IgD-negative memory B cell (primary cell): Measurements from ENCODE around the gene CADM1. TPM values are rescaled to one million over a fixed set of nuclear protein-coding genes. Genes with fewer than 3 reads are reported as not detected.

Source experiments
- H3K27ac Mint-ChIP-seq, 3 donors: one replicate each; pipeline ENCODE4 v1.8.0; 2020 to 2022; ENCODE audit warnings: mild to moderate bottlenecking in 3 of 3, mixed read lengths in 3 of 3, moderate library complexity in 1 of 3
- H3K27me3 Mint-ChIP-seq: one replicate; pipeline ENCODE4 v1.8.0; 2021; ENCODE audit warnings: mixed read lengths
- H3K36me3 Mint-ChIP-seq: one replicate; pipeline ENCODE4 v1.8.0; 2020; ENCODE audit warnings: mild to moderate bottlenecking, mixed read lengths
- H3K4me1 Mint-ChIP-seq, 3 donors: one replicate each; pipeline ENCODE4 v1.8.0; 2020 to 2022; ENCODE audit warnings: mixed read lengths in 3 of 3, mild to moderate bottlenecking in 1 of 3
- H3K4me3 Mint-ChIP-seq, 4 donors: one replicate each; pipeline ENCODE4 v1.8.0; 2020 to 2022; ENCODE audit warnings: mild to moderate bottlenecking in 4 of 4, mixed read lengths in 4 of 4, moderate library complexity in 3 of 4
- H3K9me3 Mint-ChIP-seq, 3 donors: one replicate each; pipeline ENCODE4 v1.8.0; 2020 to 2021; ENCODE audit warnings: mixed read lengths in 3 of 3, mild to moderate bottlenecking in 1 of 3
- polyA plus RNA-seq: library from polyadenylated mRNA; unstranded; fragments of 300-500 nt; fragmentation: Illumina TruSeq; gene quantifications from one replicate; pipeline ENCODE4 v1.2.3, GENCODE V29; 2021

Gene CADM1
- polyA plus RNA-seq, 1 donor from 2014 or later, result 2.0 TPM

GRCh38 chr11:115129473-115130289 lies 374.5 kb downstream of the CADM1 start:
- Mint-ChIP-seq H3K27ac (no peak overlapping the region), H3K9me3 (peaks cover 0 to 4% (median 3%) of the 10 kb centered on the region in 3 donors), H3K27me3 (peaks cover 11% of the 10 kb centered on the region), H3K4me3 (no peak overlapping the region), H3K4me1 (peaks cover 0 to 10% (median 4%) of the 10 kb centered on the region in 3 donors), H3K36me3 (no peaks in the 10 kb centered on the region)

GRCh38 chr11:115128226-115128625 lies 376.0 kb downstream of the CADM1 start:
- no peaks in the 10 kb centered on the region for H3K36me3 Mint-ChIP-seq
- no peak overlapping the region for H3K27ac Mint-ChIP-seq
- no peak overlapping the region for H3K4me3 Mint-ChIP-seq
- H3K27me3 Mint-ChIP-seq, result peaks cover 6% of the 10 kb centered on the region
- peaks cover 0 to 2% (median 0%) of the 10 kb centered on the region in 3 donors for H3K9me3 Mint-ChIP-seq
- H3K4me1 Mint-ChIP-seq, result peaks cover 0 to 10% (median 4%) of the 10 kb centered on the region in 3 donors

GRCh38 chr11:115127790-115128189 lies 376.4 kb downstream of the CADM1 start:
- Mint-ChIP-seq H3K9me3 (peaks cover 0 to 2% (median 0%) of the 10 kb centered on the region in 3 donors), H3K4me3 (no peak overlapping the region), H3K36me3 (no peaks in the 10 kb centered on the region), H3K27ac (no peak overlapping the region), H3K27me3 (peaks cover 3% of the 10 kb centered on the region), H3K4me1 (peaks cover 0 to 10% (median 4%) of the 10 kb centered on the region in 3 donors)

GRCh38 chr11:115126515-115127208 lies 377.6 kb downstream of the CADM1 start:
- Mint-ChIP-seq H3K4me3 (no peak overlapping the region), H3K27ac (no peak overlapping the region), H3K27me3 (peaks cover 3% of the 10 kb centered on the region), H3K9me3 (peaks cover 0 to 2% (median 0%) of the 10 kb centered on the region in 3 donors), H3K4me1 (peaks cover 0 to 10% (median 4%) of the 10 kb centered on the region in 3 donors), H3K36me3 (no peaks in the 10 kb centered on the region)

- Mint-ChIP-seq H3K9me3 (peaks cover 0 to 2% (median 0%) of the 10 kb centered on the region in 3 donors), H3K27ac (no peak overlapping the region), H3K4me3 (no peak overlapping the region), H3K36me3 (no peaks in the 10 kb centered on the region), H3K27me3 (peaks cover 3% of the 10 kb centered on the region), H3K4me1 (peaks cover 0 to 10% (median 4%) of the 10 kb centered on the region in 3 donors)
Measured at GRCh38 chr11:115126092-115126491, 378.1 kb downstream of the CADM1 start.

- Mint-ChIP-seq H3K36me3 (no peaks in the 10 kb centered on the region), H3K9me3 (peaks cover 0 to 2% (median 0%) of the 10 kb centered on the region in 3 donors), H3K4me3 (no peak overlapping the region), H3K27me3 (peaks cover 3% of the 10 kb centered on the region), H3K27ac (no peak overlapping the region), H3K4me1 (peaks cover 0 to 10% (median 4%) of the 10 kb centered on the region in 3 donors)
Measured at GRCh38 chr11:115124786-115125185, 379.4 kb downstream of the CADM1 start.

- H3K4me3 Mint-ChIP-seq, result no peak overlapping the region
- no peak overlapping the region for H3K27ac Mint-ChIP-seq
- H3K36me3 Mint-ChIP-seq, result no peaks in the 10 kb centered on the region
- H3K4me1 Mint-ChIP-seq, result peaks cover 0 to 10% (median 4%) of the 10 kb centered on the region in 3 donors
- H3K27me3 Mint-ChIP-seq, result peaks cover 6% of the 10 kb centered on the region
- H3K9me3 Mint-ChIP-seq, result peaks cover 0 to 2% (median 0%) of the 10 kb centered on the region in 3 donors
Measured at GRCh38 chr11:115123641-115124040, 380.6 kb downstream of the CADM1 start.

- Mint-ChIP-seq H3K4me1 (peaks cover 0 to 10% (median 3%) of the 10 kb centered on the region in 3 donors), H3K27ac (no peak overlapping the region), H3K9me3 (peaks cover 0 to 2% (median 0%) of the 10 kb centered on the region in 3 donors), H3K36me3 (no peaks in the 10 kb centered on the region), H3K4me3 (no peak overlapping the region), H3K27me3 (peaks cover 6% of the 10 kb centered on the region)
Measured at GRCh38 chr11:115122274-115122673, 381.9 kb downstream of the CADM1 start.
